VCaP (cell line): Measurements from ENCODE around the gene RAPGEF5.

Experiments
- H3K27ac ChIP-seq: fragments of 450-650 bp; 2 replicates; pipeline ENCODE4 v1.5.1; 2017
- TF ChIP-seq, protein P1 (sequence below): fragments of 450-650 bp; conservative IDR thresholded peaks from 2 replicates; pipeline ENCODE4 v1.5.1; 2017; ENCODE audit warnings: mild to moderate bottlenecking, moderate library complexity

The RAPGEF5 gene

DNA sequence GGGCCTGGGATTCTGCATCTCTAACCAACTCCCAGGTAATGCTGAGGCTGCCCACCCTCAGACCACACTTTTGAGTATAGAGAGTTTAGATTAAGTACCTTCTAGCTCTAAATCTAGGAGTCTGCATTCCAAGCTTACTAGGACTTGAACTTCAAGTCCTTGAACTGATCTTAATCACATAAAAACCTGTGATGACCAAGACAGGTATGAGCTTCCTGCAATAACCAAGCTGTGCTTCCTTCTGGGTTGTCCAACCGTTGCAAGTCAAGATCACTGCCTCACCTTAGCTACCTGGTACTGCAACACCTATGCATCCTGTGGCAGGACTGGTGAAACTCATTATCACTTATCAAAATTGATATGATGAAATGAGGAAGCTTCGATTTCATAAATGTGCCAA, 32.9 kb upstream of the RAPGEF5 start:
- TF ChIP-seq, protein P1, sequence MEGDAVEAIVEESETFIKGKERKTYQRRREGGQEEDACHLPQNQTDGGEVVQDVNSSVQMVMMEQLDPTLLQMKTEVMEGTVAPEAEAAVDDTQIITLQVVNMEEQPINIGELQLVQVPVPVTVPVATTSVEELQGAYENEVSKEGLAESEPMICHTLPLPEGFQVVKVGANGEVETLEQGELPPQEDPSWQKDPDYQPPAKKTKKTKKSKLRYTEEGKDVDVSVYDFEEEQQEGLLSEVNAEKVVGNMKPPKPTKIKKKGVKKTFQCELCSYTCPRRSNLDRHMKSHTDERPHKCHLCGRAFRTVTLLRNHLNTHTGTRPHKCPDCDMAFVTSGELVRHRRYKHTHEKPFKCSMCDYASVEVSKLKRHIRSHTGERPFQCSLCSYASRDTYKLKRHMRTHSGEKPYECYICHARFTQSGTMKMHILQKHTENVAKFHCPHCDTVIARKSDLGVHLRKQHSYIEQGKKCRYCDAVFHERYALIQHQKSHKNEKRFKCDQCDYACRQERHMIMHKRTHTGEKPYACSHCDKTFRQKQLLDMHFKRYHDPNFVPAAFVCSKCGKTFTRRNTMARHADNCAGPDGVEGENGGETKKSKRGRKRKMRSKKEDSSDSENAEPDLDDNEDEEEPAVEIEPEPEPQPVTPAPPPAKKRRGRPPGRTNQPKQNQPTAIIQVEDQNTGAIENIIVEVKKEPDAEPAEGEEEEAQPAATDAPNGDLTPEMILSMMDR: no peak
- H3K27ac ChIP-seq: no peak overlapping the region

DNA sequence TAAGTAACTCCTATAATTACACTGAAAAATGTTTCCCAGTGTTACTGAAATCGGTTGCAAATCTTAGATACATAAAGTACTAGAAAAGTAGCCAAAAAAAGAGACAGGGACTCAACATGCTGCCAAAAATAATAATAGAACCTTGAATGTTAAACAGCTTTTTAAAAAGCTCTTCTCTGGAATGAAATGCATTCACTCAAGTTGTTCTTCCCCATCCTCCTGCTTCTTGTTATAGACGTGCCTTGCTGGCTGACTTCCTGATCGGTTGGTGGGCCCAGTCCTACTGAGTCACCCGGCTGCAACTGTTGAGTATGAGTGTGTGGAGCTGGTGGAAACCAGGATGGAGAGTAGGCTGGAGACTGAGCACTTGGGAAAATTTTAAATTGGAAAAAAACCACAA, 30.6 kb upstream of the RAPGEF5 start:
- H3K27ac ChIP-seq: no peak overlapping the region
- TF ChIP-seq, protein P1: no peak

DNA sequence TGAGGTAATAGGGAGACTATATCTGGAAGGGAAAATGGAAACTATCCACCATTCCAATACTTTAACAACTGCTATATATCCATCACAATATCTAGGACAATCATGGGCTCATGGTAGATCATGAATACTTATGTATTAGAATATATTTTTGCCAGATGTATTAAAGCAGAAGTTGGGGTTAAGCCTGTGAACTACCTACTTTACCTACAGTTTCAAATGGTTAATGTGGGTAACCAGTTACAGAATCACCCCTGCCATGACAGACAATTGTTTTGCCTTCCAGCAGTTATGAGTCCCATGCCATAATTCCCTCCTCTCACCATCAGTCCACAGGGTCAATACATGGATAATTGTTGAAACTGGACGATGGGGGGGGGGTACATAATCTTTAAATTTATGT, 29.9 kb upstream of the RAPGEF5 start:
- TF ChIP-seq, protein P1: no peak
- no peak overlapping the region for H3K27ac ChIP-seq

DNA sequence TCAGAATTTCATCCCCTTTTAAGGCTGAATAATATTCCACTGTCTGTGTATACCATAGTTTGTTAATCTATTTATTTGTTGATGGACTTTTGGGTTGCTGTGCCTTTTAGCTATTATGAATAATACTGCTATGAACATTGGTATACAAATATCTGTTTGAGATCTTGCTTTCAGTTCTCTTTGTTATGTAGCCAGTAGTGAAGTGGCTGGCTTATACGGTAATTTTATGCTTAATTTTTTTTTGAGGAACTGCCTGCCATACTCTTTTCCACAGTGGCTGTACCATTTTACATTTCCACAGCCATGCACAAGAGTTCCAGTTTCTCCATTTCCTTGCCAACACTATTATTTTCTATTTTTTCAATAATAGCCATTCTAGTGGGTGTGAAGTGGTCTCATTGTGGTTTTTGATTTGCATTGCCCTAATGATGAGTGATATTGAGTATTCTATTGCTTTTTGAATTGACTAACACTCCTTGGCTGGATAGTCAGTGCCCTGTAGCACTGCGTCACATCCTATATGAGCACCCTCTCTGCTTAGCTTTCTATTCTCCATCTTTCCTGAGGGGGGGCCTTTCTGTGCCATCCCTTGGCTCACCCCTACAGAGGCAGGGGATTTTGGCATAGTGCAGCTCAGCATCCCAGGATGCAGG, 29.4 kb upstream of the RAPGEF5 start:
- TF ChIP-seq, protein P1: no peak
- no peak overlapping the region for H3K27ac ChIP-seq

DNA sequence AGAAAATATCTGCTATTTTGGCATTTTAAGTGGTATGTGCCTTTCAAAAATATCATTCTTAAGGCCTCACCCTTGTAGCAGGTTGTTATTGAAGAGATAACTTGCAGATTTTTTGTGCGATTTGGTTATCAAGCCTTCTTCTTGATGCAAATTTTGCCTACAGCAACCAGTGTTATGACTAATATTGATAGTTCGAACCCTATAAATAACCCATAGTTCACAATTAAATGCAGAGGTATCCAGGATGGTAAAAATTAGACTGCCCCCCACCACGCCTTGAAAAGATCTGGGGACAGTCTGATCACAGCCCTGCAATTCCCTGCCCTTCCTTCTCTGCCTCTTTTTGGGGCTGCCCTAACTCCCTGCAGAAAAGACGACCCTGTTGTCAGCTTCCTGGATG, 28.4 kb upstream of the RAPGEF5 start:
- TF ChIP-seq, protein P1: no peak
- no peak overlapping the region for H3K27ac ChIP-seq

DNA sequence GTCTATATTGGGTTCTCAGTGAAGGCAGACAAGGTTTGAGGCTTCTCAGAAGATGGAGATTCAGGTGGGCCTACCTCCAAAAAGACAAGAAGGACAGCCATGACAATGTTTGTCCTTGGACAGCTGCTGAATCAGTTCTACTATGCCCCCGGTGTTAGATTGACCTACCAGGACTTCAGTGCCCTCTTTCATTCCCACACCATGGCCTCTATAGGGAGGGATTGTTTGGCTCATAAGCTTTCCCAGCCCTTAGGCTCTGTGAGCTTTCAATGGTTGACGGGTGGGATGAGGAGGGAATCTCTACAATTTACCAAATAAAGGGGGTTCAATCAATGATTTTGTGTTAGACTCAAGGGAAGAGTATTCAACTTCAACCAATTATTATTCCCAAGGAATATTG, 23.4 kb upstream of the RAPGEF5 start:
- no peak overlapping the region for H3K27ac ChIP-seq
- TF ChIP-seq, protein P1: no peak

DNA sequence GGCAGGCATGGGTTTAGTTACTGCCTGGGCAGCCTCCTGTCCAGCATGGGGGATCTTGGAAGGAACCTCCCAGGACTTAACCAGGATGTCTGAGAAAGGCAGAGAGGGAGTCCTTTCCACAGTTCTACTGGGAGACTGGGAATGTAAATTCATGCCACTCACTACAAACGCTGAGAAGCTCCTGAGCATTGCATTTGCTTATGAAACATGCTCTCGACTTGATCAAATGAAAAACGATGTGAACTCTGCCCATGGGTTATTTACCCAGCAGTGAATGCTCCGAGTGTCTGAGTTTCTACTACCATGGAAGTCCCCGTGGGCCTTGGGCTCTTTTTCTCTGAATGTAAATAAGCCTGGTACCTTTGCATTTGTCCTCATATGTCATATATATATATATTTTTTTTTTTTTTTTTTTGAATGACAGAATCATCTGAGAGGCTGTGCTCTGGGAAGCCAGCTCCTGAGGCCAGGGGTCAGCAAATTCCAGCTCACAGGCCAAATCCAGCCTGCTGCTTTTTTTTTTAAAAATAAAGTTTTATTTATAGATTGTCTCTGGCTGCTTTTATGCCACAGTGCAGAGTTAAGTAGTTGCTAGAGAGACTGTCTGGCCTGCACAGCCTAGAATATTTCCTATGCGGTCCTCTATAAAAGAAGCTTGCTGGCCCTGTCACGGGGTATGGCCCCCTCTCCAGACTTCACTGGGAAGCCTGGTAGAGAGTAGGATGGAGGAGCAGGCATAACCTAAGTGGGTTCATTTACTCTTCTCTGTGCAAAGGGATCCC, 21.4 kb upstream of the RAPGEF5 start:
- 0 out of 2 replicates have a peak overlapping the region, but pooled peaks have one; percentile 18 for H3K27ac ChIP-seq
- TF ChIP-seq, protein P1: no peak
